Left ventricle myocardium inferior (tissue), 1 donor: ENCODE results near the gene MSH5. TPM values are rescaled to one million over a fixed set of nuclear protein-coding genes. Genes with fewer than 3 reads are reported as not detected.

Experiments
- DNase-seq: peaks from one replicate; pipeline ENCODE4 v3.0.0-alpha.2; 2020
- H3K27ac ChIP-seq: fragments of 200-600 bp; replicated peaks from 2 replicates; pipeline ENCODE4 v1.8.0; 2021
- H3K27me3 ChIP-seq: fragments of 200-600 bp; 2 replicates; pipeline ENCODE4 v1.8.0; 2021; ENCODE audit warnings: low read depth
- H3K36me3 ChIP-seq: fragments of 200-600 bp; 2 replicates; pipeline ENCODE4 v1.8.0; 2021
- H3K4me1 ChIP-seq: fragments of 200-600 bp; 2 replicates; pipeline ENCODE4 v1.8.0; 2021
- H3K4me3 ChIP-seq: fragments of 200-600 bp; 2 replicates; pipeline ENCODE4 v1.8.0; 2021; ENCODE audit warnings: mild to moderate bottlenecking, moderate library complexity
- H3K9me3 ChIP-seq: fragments of 200-600 bp; replicated peaks from 2 replicates; pipeline ENCODE4 v1.8.0; 2021
- CTCF ChIP-seq: fragments of 200-600 bp; IDR thresholded peaks from 2 replicates; pipeline ENCODE4 v1.8.0; 2021; ENCODE audit warnings: antibody characterized with exemption, mild to moderate bottlenecking, borderline replicate concordance
- intact Hi-C: fragments of 100-400 bp; cut with micrococcal nuclease; formaldehyde crosslinking; loops from one replicate; pipeline ENCODE4 v1.11.0; 2022
- total RNA-seq: library from RNA; stranded (reverse); fragmentation: NEBNext Ultra II Directional; extraction: Animal tissue kit (Norgen Biotek cat#: 25700); gene quantifications from one replicate; pipeline ENCODE4 v1.2.1, GENCODE V29; 2021
- donor health status: DM: no; HTN: yes; CAD: no; lungs with severe emphysema.

The MSH5 gene
- total RNA-seq, 1 donor from 2014 or later: 1.3 TPM

- no peak for TF ChIP-seq CTCF
- H3K9me3 ChIP-seq: no peaks in the 10 kb centered on the region
- no peak overlapping the region for H3K4me3 ChIP-seq
- H3K4me1 ChIP-seq: peaks cover 15% of the 10 kb centered on the region
- intact Hi-C loops: no loop called here
- no peak for DNase-seq
- H3K27me3 ChIP-seq: no peaks in the 10 kb centered on the region
- H3K27ac ChIP-seq: no peak overlapping the region
- peaks cover 72% of the 10 kb centered on the region for H3K36me3 ChIP-seq
Measured at GRCh38 chr6:31780507-31781243, 40.9 kb downstream of the MSH5 start.

- no peak overlapping the region for H3K27ac ChIP-seq
- peaks cover 12% of the 10 kb centered on the region for H3K4me1 ChIP-seq
- H3K36me3 ChIP-seq: peaks cover 73% of the 10 kb centered on the region
- TF ChIP-seq CTCF: no peak
- DNase-seq: no peak
- intact Hi-C loops: no loop called here
- H3K9me3 ChIP-seq: no peaks in the 10 kb centered on the region
- no peaks in the 10 kb centered on the region for H3K27me3 ChIP-seq
- H3K4me3 ChIP-seq: no peak overlapping the region
Measured at GRCh38 chr6:31781244-31782125, 41.7 kb downstream of the MSH5 start.

DNA sequence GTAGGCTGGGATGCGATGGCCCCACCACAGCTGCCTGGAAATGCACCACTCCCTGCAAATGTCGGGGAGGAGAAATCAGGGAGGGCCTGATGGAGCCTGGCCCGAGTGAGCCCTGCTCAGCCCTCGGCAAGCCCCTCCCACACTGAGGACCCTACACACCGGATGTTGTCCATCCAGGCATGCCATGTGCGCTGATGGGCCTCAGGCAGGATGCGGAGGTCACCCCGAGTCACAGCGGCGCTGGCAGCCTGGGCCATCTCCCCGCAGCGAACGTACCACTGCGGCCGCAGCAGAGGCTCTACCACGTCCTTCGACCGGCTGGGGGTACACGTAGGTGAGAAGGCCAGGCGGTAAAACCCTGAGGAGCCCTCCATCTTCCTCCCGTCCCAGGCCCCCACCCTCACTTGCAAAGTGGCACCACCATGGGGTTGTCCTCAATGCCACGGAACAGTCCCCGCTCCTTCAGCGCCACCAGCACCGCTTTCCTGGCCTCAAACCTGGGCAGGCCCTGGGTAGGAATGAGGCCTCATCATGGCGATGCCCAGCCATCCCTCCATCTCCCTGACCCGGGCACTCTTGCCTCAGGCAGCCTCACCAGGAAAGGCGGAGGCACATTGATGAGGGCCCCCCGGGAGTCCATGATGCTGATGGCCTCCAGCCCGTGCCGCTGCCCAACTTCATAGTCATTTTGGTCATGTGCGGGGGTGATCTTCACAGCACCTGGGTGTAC is 42.5 kb downstream of the MSH5 start:
- intact Hi-C loops: no loop called here
- Histone ChIP-seq H3K27ac (no peak overlapping the region), H3K4me1 (peaks cover 4% of the 10 kb centered on the region), H3K36me3 (peaks cover 73% of the 10 kb centered on the region), H3K4me3 (no peak overlapping the region), H3K9me3 (no peaks in the 10 kb centered on the region), H3K27me3 (no peaks in the 10 kb centered on the region)
- no peak for TF ChIP-seq CTCF
- DNase-seq: no peak

- H3K4me3 ChIP-seq: no peak overlapping the region
- no peak for TF ChIP-seq CTCF
- intact Hi-C loops: no loop called here
- peaks cover 61% of the 10 kb centered on the region for H3K36me3 ChIP-seq
- H3K9me3 ChIP-seq: no peaks in the 10 kb centered on the region
- no peaks in the 10 kb centered on the region for H3K27me3 ChIP-seq
- no peak for DNase-seq
- no peak overlapping the region for H3K27ac ChIP-seq
- no peaks in the 10 kb centered on the region for H3K4me1 ChIP-seq
Measured at GRCh38 chr6:31784098-31784925, 44.5 kb downstream of the MSH5 start.

GRCh38 chr6:31785475-31785874 is 45.7 kb downstream of the MSH5 start:
- no peaks in the 10 kb centered on the region for H3K4me1 ChIP-seq
- H3K36me3 ChIP-seq: peaks cover 54% of the 10 kb centered on the region
- no peak overlapping the region for H3K4me3 ChIP-seq
- H3K27ac ChIP-seq: no peak overlapping the region
- intact Hi-C loops: no loop called here
- DNase-seq: no peak
- no peaks in the 10 kb centered on the region for H3K9me3 ChIP-seq
- no peak for TF ChIP-seq CTCF
- H3K27me3 ChIP-seq: no peaks in the 10 kb centered on the region
